OCI-LY1 (cell line): ENCODE data around the gene MTIF2.

Experiments
- H2AFZ ChIP-seq: fragments of 200-600 bp; sonication (generic), shearing (Covaris generic); 2 replicates; pipeline ENCODE4 v1.6.0; 2014; ENCODE audit warnings: antibody characterized with exemption, mild to moderate bottlenecking, low read length
- H3F3A ChIP-seq: fragments of 200-600 bp; sonication (generic), shearing (Covaris generic); 2 replicates; pipeline ENCODE4 v1.6.0; 2014; ENCODE audit warnings: mild to moderate bottlenecking, antibody characterized with exemption, low read length, moderate library complexity; ENCODE audit not compliant: insufficient read depth
- H3K27ac ChIP-seq: fragments of 200-600 bp; sonication (generic); 2 replicates; pipeline ENCODE4 v1.5.1; 2014; ENCODE audit warnings: low read length, mixed run types, mild to moderate bottlenecking, low read depth; ENCODE audit not compliant: poor library complexity, severe bottlenecking
- H3K27me3 ChIP-seq: fragments of 200-600 bp; sonication (generic); 2 replicates; pipeline ENCODE4 v1.6.0; 2014; ENCODE audit warnings: antibody characterized with exemption, mild to moderate bottlenecking, low read length, moderate library complexity; ENCODE audit not compliant: insufficient read depth
- H3K36me3 ChIP-seq: fragments of 200-600 bp; sonication (generic); 2 replicates; pipeline ENCODE4 v1.6.1; 2014; ENCODE audit warnings: mild to moderate bottlenecking, antibody characterized with exemption, low read length, moderate library complexity, mixed read lengths; ENCODE audit not compliant: insufficient read depth
- H3K4me1 ChIP-seq: fragments of 200-600 bp; sonication (generic); 2 replicates; pipeline ENCODE4 v1.5.1; 2014; ENCODE audit warnings: mild to moderate bottlenecking, low read length, moderate library complexity; ENCODE audit not compliant: insufficient read depth, severe bottlenecking
- H3K4me2 ChIP-seq: fragments of 200-600 bp; sonication (generic), shearing (Covaris generic); 2 replicates; pipeline ENCODE4 v1.6.1; 2014; ENCODE audit warnings: low read length
- H3K4me3 ChIP-seq: fragments of 200-600 bp; sonication (generic); 2 replicates; pipeline ENCODE4 v1.5.1; 2014; ENCODE audit warnings: low read length, low read depth, mild to moderate bottlenecking, mixed read lengths; ENCODE audit not compliant: poor library complexity, severe bottlenecking
- H3K79me2 ChIP-seq: fragments of 200-600 bp; shearing (Covaris generic); 2 replicates; pipeline ENCODE4 v1.6.1; 2016; ENCODE audit warnings: mixed run types, low read length, mixed read lengths; ENCODE audit not compliant: insufficient read depth
- H3K9ac ChIP-seq: fragments of 200-600 bp; sonication (generic), shearing (Covaris generic); 2 replicates; pipeline ENCODE4 v1.6.1; 2014; ENCODE audit warnings: mild to moderate bottlenecking, low read length, mixed read lengths
- H3K9me2 ChIP-seq: fragments of 200-600 bp; sonication (generic), shearing (Covaris generic); 2 replicates; pipeline ENCODE4 v1.6.1; 2014; ENCODE audit warnings: low read depth, mild to moderate bottlenecking, low read length, mixed read lengths
- H3K9me3 ChIP-seq: fragments of 200-600 bp; shearing (Covaris generic); 2 replicates; pipeline ENCODE4 v1.6.1; 2014; ENCODE audit warnings: low read length, mixed read lengths
- H4K20me1 ChIP-seq: fragments of 200-600 bp; sonication (generic), shearing (Covaris generic); 2 replicates; pipeline ENCODE4 v1.6.0; 2016; ENCODE audit warnings: mild to moderate bottlenecking, low read length; ENCODE audit not compliant: insufficient read depth
- CTCF ChIP-seq: fragments of 200-600 bp; sonication (generic), shearing (Covaris generic); IDR thresholded peaks from 2 replicates; pipeline ENCODE4 v1.5.1; 2017; ENCODE audit warnings: mild to moderate bottlenecking, antibody characterized with exemption, low read length, moderate library complexity, mixed read lengths
- EZH2 ChIP-seq: fragments of 200-600 bp; sonication (generic), shearing (Covaris generic); IDR thresholded peaks from 2 replicates; pipeline ENCODE4 v1.8.0; 2017; ENCODE audit warnings: borderline replicate concordance, mixed run types, mild to moderate bottlenecking, antibody characterized with exemption, low read length, moderate library complexity, mixed read lengths

The MTIF2 gene

DNA sequence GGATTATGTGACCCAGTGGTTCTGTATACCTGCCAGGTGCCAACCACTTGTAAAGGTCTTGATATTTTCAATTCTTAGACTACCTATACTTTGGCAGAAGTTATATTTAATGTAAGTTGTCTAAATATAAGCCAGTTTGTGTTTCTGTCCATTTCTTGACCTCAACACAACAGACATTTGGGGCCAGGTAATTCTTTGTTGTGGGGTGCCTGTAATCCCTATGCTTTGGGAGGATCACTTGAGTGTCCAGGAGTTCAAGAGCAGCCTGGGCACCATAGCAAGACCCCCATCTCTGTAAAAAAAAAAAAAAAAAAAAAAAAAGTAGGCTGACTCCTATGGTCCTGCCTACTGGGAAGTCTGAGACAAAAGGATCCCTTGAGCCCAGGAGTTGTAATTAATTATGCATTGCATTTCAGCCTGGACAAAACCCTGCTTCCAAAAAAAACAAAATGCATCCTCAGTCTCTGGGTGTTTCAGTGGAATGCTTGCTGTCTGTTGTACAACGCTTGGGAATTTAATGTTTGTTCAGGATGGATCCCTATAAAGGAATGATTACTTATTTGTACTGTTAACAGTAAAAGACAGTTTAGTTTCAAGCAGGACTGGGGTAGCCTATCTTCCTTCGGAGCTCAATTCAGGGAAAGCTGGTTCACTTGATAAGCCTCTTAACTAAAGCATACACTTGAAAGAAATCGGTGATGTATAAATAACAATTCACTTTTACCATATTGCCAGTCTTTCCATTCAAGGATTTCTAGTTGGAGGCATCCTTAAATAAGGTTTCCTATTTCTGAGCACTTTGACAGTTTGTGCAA lies 33.1 kb downstream of the MTIF2 start:
- H3K36me3 ChIP-seq = peaks cover 64% of the 10 kb centered on the region
- H2AFZ ChIP-seq = no peak overlapping the region
- no peak overlapping the region for H3K27ac ChIP-seq
- no peaks in the 10 kb centered on the region for H3K9me2 ChIP-seq
- H3K4me3 ChIP-seq = no peak overlapping the region
- no peak overlapping the region for H3K9ac ChIP-seq
- no peaks in the 10 kb centered on the region for H4K20me1 ChIP-seq
- TF ChIP-seq EZH2 = no peak
- TF ChIP-seq CTCF = no peak
- H3K9me3 ChIP-seq = no peaks in the 10 kb centered on the region
- peaks cover 27% of the 10 kb centered on the region for H3K4me1 ChIP-seq
- H3K79me2 ChIP-seq = peaks cover 26% of the 10 kb centered on the region
- no peaks in the 10 kb centered on the region for H3K27me3 ChIP-seq
- H3F3A ChIP-seq = peaks cover 15% of the 10 kb centered on the region
- no peak overlapping the region for H3K4me2 ChIP-seq

GRCh38 chr2:55233658-55233940 lies 35.4 kb downstream of the MTIF2 start:
- H3K27me3 ChIP-seq = no peaks in the 10 kb centered on the region
- H3K36me3 ChIP-seq = peaks cover 52% of the 10 kb centered on the region
- peak overlapping the region; percentile 87 for H3K4me2 ChIP-seq
- peak overlapping the region; percentile 87 for H3K27ac ChIP-seq
- H3K9me3 ChIP-seq = no peaks in the 10 kb centered on the region
- peak overlapping the region; percentile 99 for H3K9ac ChIP-seq
- H3K4me1 ChIP-seq = peaks cover 29% of the 10 kb centered on the region
- H3K4me3 ChIP-seq = peak overlapping the region; percentile 97
- no peaks in the 10 kb centered on the region for H4K20me1 ChIP-seq
- no peaks in the 10 kb centered on the region for H3K9me2 ChIP-seq
- peaks cover 26% of the 10 kb centered on the region for H3K79me2 ChIP-seq
- TF ChIP-seq EZH2 = no peak
- TF ChIP-seq CTCF = no peak
- no peak overlapping the region for H2AFZ ChIP-seq
- peaks cover 15% of the 10 kb centered on the region for H3F3A ChIP-seq

DNA sequence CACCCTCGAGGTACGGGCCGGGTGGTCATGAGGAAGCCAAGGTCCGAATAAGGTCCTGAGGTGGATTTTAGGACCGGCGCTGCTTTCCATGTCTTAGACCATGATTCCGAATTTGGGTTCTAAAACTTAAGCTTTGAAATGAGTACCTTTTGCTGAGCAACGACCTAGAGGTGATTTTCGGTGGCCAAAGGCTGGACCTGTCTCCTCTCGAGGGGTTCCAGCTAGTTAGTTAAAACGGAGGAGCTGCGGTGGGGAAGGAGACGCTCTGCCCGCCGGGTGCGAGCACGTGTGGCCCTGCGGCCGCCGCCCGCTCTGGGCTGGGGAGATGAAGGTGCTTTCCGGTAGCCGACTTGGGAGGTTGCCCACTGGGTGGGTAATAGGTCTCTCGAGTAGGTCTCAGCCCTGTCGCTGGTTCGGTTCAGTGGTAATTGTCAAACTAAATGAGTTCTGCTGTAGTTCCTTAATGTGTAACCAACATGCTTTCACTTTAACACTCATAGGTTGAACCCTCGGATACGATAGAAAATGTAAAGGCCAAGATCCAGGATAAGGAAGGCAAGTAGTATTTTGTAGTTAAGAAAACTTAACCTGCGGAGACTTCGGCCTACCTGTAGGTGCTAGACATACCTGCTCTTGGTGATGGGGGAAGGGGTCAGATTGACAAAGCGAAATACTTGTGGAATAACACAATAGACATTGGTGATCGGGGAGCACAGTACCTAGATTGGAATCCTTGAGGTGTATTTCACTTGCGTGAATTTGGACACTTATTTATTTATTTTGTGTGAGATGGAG lies 36.0 kb downstream of the MTIF2 start:
- peak overlapping the region; percentile 87 for H3K27ac ChIP-seq

More for the DNA sequence above, 36.0 kb downstream of the MTIF2 start:
- no peak for TF ChIP-seq CTCF
- no peak for TF ChIP-seq EZH2
- peaks cover 34% of the 10 kb centered on the region for H3K4me1 ChIP-seq
- H3K9me2 ChIP-seq = no peaks in the 10 kb centered on the region
- no peaks in the 10 kb centered on the region for H3K27me3 ChIP-seq
- H3K9ac ChIP-seq = peak overlapping the region; percentile 99
- H3K36me3 ChIP-seq = peaks cover 50% of the 10 kb centered on the region
- peaks cover 26% of the 10 kb centered on the region for H3K79me2 ChIP-seq
- peaks cover 15% of the 10 kb centered on the region for H3F3A ChIP-seq
- H3K9me3 ChIP-seq = no peaks in the 10 kb centered on the region
- no peak overlapping the region for H2AFZ ChIP-seq
- H3K4me2 ChIP-seq = peak overlapping the region; percentile 87
- H4K20me1 ChIP-seq = no peaks in the 10 kb centered on the region
- H3K4me3 ChIP-seq = peak overlapping the region; percentile 97
